GM18502 (cell line): Measurements from ENCODE around the gene PPP1R12B.
"Not testable (repeated sequence)": the region's sequence is repeated elsewhere in the genome, so short reads cannot be mapped to it uniquely, and the experiment has no call there.

Experiments used
- ATAC-seq: cut with Tn5 transposase; IDR thresholded peaks from one replicate; pipeline ENCODE4 v1.9.1; 2021; ENCODE audit warnings: mild to moderate bottlenecking; ENCODE audit not compliant: unreplicated experiment, poor library complexity

The PPP1R12B gene

DNA sequence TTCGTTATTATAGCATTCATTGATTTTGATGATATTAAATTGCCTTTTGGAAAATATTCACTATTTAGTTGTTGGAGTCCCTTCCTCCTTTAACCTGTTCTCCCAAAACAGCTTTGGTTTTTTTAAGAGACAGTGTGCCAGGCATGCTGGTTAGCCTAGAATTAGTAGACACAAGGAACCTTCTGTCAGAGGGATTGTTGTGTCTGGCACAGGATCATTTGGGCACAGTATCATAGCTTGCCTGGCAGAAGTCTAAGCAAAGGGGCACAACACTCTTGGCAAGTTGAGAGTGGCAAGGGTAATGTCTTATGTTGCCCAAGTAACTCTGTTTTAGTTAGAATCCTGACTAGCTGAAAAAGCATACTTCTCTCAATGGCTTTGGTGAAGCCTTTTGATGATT is 49.9 kb downstream of the PPP1R12B start:
- not testable (repeated sequence) for ATAC-seq

GRCh38 chr1:202401771-202402170 is 53.3 kb downstream of the PPP1R12B start:
- not testable (repeated sequence) for ATAC-seq

- ATAC-seq = not testable (repeated sequence)
These were observed 54.9 kb downstream of the PPP1R12B start for GRCh38 chr1:202403381-202403780.

DNA sequence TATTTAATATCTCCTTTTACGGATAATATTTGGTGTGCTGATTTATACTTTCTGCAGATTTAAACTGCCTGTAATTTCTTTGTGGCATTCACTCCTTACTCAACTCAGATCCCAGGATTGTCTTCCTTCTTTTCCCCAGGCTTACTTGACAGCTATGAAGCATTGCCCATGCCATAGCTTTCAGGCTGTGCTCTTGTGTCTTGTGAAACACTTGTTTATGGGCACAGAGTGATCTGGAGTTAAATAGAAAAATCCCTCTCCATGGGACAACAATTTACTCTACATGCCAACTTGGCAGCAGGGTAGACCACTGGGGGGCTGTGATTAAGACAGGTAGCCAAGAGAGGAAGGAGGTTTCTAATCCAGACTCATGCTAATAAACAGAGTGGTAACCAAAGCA is 57.4 kb downstream of the PPP1R12B start:
- ATAC-seq = no peak

DNA sequence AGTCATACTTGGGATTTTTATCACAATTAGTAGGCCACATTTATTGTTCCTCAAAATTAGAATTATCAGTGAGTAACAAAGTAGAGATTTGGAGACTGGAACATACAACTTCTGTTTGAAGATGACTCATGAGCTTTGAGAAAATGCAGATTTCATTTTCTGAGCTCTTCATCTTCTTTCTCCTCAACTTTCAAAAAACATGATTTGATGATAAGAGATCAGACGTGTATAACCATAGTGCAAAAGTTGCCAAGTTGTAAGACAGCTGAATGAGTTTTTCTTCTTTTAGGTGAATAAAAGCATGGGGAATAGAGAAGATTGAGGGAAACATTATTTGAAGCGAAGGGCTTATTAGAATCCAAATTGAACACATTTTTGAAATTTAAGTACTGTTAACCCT is 58.4 kb downstream of the PPP1R12B start:
- ATAC-seq = not testable (repeated sequence)

- ATAC-seq = not testable (repeated sequence)
These were observed 58.9 kb downstream of the PPP1R12B start for GRCh38 chr1:202407378-202407777.

- not testable (repeated sequence) for ATAC-seq
These were observed 61.8 kb downstream of the PPP1R12B start for GRCh38 chr1:202410251-202410650.

GRCh38 chr1:202410854-202411357 is 62.4 kb downstream of the PPP1R12B start:
- not testable (repeated sequence) for ATAC-seq

DNA sequence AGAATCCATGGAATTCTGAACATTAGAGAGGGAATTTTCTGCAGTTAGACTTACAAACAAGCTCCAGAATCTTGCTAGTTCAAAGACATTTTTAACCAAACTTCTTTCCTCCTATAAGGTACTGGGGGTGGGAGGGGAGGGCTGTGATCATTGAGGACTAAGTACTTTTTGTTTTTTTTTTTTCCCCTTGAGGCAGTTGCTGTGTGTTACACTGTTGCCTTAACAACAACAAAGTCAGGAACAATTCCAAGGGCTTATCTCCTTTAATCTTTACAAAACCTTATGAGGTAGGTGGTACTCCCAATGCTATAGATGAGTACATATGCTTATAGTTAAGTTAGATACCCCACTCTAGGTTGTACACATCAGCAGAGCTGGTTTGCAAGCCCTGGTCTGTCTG is 62.9 kb downstream of the PPP1R12B start:
- no peak for ATAC-seq

GRCh38 chr1:202412421-202412820 is 63.9 kb downstream of the PPP1R12B start:
- ATAC-seq = not testable (repeated sequence)

GRCh38 chr1:202416641-202417040 is 68.1 kb downstream of the PPP1R12B start:
- no peak for ATAC-seq

GRCh38 chr1:202417141-202417540 is 68.6 kb downstream of the PPP1R12B start:
- ATAC-seq = not testable (repeated sequence)

DNA sequence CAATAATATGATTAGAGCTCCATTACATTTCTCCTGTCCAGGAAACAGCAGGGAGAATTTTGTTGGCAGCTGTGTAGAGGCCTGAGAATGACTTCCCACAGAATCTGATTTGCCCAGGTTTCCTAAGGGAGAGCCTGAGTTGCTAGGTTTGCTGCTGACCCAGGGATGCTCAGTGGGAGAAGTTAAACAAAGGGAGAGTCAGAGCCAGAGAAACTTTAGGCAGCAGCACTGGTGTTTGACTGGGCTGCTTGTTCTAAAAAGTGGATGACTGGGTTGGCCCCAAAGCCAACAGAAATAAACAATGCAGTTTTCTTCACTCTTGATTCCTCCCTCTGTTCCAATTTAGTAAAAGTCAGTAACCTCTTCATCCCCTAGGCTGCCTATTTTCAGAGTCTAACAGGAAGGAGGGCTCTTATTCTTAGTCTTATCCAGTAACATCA is 69.3 kb downstream of the PPP1R12B start:
- not testable (repeated sequence) for ATAC-seq

- ATAC-seq = not testable (repeated sequence)
These were observed 71.2 kb downstream of the PPP1R12B start for GRCh38 chr1:202419731-202420130.

DNA sequence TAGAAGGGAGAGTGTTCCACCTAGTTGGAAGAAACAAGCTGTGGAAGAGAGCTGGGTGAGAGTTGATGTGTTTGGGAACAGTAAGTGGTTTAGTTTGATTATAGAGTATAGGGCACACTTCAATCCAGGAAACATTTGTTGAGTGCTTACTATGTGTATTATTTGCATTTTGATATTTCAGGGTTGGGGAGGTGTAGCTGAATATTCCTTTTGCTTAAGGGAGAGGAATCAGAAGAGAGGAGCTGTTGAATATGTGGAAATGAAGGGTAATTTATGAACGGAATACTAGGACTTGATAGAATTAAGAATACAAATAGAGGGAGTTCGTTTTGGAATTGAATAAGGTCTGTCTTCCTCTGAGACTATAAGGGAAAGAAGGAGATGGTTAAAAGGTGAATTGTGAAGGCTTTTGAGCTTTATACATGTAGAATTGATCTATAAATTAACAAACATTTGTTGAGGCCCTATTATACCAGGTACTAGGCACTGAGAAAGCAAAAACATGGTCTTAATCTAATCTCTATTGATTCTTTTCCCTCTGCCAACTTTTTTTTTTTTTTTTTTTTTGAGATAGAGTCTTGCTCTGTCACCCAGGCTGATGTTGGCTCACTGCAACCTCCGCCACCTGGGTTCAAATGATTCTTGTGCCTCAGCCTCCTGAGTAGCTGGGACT is 72.1 kb downstream of the PPP1R12B start:
- not testable (repeated sequence) for ATAC-seq

- ATAC-seq = not testable (repeated sequence)
These were observed 74.2 kb downstream of the PPP1R12B start for GRCh38 chr1:202422709-202423108.

DNA sequence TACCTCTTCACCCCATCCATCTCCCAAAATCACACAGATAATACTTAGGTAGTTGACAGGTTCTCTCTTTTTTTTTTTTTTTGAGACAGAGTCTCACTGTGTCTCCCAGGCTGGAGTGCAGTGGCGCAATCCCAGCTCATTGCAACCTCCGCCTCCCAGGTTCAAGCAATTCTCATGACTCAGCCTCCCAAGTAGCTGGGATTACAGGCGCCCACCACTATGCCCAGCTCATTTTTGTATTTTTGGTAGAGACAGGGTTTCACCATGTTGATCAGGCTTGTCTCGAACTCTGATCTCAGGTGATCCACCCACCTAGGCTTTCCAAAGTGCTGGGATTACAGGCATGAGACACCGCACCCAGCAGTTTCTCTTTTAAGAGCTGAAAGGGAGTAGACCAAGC is 75.8 kb downstream of the PPP1R12B start:
- ATAC-seq = not testable (repeated sequence)

DNA sequence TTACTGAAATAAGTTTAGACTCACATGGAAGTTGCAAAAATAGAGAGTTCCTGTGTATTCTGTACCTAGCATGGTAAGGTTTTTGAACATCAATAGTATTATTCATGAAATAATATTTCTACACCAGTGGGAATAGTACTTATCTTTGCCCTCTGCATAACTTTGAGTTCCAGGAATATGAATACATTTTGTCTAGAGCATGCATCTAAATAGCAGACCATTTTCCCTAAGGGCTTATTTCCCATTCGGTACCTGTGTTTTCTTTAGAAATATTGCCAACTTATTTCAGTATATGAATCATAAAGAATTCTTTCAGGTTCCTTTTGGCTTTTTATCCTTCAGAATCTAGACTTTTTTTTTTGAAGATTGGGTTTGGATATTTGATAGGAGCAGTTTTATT is 81.6 kb downstream of the PPP1R12B start:
- ATAC-seq = not testable (repeated sequence)

GRCh38 chr1:202432338-202432737 is 83.8 kb downstream of the PPP1R12B start:
- ATAC-seq = not testable (repeated sequence)

DNA sequence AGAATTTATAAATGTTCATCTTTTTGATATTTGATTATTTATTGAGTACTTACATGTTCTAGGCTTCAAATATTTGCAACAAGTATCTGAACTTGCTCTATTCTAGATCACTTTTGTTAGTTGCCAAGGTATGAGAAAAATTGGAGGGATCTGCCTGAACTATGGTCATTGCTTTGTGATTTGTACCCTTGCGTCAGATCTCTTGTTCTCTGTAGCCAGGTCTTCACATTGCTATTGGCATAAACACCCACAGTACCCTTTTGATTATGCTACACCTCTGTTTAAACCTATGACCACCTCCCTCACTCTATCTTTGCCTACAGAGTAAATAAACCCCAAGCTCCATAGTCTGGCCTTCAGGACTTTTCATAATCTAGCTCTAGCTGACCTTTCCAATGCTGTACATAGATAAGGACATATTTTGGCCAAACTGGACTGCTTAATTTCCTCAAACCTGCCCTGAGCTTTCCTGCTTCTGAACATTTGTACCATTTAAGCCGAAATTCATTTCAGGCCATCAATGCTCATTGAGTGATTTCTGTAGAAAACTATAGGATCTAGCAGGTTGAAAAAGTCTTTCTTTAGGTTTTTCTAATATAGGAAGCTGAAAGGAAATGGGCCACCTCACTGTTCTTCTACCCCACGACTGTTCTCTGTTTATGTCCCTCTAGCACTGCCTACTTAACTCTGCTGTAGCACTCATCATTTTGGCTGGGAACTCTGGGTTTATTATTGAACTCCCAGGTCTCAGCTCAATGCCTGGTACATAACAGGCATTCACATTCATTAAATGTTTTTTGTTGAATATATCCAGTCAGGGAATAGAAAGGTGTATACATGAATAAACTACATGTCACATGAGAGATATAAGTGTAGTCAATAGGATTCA is 84.9 kb downstream of the PPP1R12B start:
- no peak for ATAC-seq

- no peak for ATAC-seq
These were observed 85.6 kb downstream of the PPP1R12B start for GRCh38 chr1:202434059-202434458.
